GM12891 (cell line): ENCODE results near the gene AP5B1.

Experiments
- POLR2AphosphoS5 ChIP-seq: IDR thresholded peaks from 2 replicates; pipeline ENCODE4 v1.6.1; 2011; ENCODE audit warnings: low read depth, low read length, control low read depth
- SPI1 ChIP-seq: IDR thresholded peaks from 2 replicates; pipeline ENCODE4 v1.6.1; 2011; ENCODE audit warnings: low read depth, low read length, control low read depth

- TF ChIP-seq SPI1 (no peak), POLR2AphosphoS5 (no peak)
Measured at GRCh38 chr11:65781962-65782815, 1.4 kb upstream of the AP5B1 start.
